ENCODE measurements around the gene KAT6B.
"Not testable (repeated sequence)": the region's sequence is repeated elsewhere in the genome, so short reads cannot be mapped to it uniquely, and the experiment has no call there.

Gene KAT6B

DNA sequence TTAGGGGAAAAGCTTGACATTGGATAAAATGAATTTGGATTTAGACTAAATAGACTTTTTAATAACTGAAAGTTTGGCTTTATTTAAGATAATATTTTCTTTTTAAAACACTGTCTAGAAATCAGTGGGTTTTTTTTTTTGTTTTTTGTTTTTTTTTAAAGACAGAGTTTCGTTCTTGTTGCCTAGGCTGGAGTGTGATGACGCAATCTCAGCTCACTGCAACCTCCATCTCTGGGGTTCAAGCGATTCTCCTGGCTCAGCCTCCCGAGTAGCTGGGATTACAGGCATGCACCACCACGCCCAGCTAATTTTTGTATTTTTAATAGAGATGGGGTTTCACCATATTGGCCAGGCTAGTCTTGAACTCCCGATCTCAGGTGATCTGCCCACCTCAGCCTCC is 66.9 kb downstream of the KAT6B start:
- DNase-seq: not testable (repeated sequence)

DNA sequence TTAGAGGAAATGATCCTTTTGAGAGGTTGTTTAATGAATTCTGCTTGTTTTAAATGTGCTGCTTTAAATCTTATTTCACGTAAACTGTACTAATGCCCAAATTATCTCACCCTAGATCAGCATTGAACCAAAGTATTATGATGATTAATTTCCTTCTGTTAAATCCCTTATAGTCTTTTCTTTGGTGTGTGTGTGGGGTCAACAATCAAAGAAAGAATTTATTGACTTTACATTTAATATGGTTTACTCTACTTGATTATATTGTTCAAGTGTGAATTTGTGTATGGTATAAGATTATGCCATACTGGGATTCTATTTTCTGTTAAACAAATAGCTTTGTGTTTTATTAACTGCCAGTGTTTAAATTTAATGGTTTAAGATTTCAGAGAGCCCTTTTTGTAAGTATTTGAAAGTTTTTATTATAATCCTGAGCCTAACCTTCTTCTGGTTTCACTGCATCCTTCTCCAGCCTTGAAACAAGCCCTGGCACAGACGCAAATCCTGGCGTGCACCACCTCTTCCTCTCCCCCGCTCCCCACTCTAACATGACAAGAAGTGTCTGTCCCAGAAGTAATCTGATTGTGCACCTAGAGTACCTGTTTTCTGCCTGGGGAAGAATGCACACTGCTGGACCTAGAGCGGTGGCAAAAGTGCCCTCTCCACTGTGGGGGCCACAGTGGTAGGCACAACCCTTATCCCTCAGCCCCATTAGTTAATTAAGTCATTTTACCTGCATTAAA is 70.6 kb downstream of the KAT6B start:
- no peak for DNase-seq

- DNase-seq: no peak
Measured at GRCh38 chr10:74898201-74898976, 72.0 kb downstream of the KAT6B start.

- no peak for DNase-seq
Measured at GRCh38 chr10:74900297-74900696, 73.9 kb downstream of the KAT6B start.

DNA sequence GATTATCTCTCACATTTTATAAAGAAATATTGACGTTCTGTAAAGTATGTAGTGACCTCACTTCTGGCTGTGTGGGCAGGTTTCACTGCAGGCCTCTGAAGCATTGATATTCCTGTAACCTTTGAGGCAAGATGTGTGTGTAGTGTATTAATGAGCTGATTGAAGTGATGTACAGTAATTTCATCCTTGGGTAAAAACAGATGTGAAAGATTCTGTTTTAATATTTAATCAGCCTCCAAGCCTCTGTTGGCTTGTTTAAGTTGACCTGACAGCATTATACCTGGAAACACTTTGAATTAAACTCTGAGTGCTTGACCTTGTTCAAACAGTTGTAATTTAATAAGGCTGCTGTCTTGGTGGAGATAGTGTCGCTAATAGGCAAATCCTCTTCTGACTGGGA is 74.9 kb downstream of the KAT6B start:
- no peak for DNase-seq

DNA sequence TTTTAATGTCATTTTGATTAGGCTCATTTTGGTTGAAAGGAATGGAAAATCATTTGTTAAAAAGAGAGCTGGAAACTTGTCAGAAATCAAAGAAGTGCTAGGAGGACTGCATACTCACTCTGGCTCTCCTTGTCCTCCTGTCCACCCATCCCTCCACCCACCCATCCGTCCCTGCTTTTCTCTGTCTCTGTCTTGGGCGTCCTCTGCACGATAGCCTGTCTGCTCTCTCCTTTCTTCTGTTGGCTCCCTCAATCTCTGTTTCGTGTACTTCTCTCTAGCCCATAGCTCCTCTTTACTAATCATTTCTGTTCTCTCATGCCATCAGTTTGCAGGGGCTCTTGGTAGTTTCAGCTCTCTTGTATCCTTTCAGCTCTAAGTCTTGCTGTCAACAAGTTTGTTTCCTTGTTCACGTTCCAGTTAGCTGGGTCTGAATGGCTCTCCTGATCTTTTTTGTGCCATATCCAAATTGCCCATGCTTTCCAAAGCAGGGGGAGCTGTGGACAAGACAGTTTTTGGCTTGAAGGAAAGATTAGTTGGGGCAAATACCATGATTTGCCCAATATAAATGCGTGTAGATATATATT is 75.6 kb downstream of the KAT6B start:
- DNase-seq: peak; percentile 0

DNA sequence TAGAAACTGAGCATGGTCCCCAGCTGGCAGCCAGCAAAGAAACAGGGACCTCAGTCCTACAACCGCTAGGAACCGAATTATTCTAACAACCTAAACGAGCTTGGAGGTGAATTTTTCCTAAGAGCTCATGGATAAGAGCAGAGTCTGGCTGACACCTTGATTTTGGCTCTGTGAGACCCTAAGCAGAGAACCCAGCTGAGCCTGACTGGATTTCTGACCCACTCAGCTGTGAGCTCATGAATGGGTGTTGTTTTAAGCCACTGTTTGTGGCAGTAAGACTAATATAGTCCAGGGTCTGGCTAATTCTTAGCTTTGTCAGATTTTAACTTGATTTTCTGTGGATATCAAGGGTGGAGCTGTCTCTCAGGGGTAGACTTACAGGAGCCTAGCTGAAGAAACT is 77.1 kb downstream of the KAT6B start:
- no peak for DNase-seq

- DNase-seq: no peak
Measured at GRCh38 chr10:74906611-74907198, 80.3 kb downstream of the KAT6B start.

DNA sequence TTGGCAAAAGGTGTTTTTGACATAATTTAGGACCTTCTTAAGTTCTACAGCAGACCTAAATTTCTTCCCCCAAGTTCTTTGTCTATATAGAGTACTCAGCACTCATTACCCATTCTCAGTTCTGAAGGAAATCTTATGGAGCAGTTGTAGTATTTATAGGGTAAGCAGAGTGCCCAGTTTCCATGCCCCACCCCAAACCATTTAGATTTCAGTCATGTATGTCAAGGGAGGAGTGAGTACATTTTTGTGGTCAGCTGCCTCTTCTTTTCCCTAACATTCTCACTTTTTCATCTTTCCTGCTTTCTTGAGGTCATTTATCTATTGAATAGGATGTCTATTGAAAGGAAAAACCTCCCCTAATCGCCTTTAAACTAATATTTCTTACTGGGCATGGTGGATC is 83.3 kb downstream of the KAT6B start:
- DNase-seq: no peak

- no peak for DNase-seq
Measured at GRCh38 chr10:74910241-74910975, 84.0 kb downstream of the KAT6B start.

DNA sequence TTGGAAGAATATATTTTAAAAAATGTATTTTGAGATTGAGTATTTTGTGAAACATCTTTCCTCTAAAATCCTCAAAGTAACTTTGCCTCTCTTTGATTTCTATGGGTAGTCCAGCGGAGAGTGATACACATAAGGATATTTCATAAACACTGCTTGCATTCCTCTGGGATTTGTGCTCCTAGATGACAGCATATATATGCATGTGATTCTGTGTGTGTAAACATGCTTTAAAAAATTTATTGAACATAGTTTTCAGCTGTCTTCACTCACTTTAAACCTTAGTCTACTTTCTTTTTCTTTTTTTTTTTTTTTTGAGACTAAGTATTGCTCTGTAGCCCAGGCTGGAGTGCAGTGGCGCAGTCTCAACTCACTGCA is 84.6 kb downstream of the KAT6B start:
- no peak for DNase-seq

DNA sequence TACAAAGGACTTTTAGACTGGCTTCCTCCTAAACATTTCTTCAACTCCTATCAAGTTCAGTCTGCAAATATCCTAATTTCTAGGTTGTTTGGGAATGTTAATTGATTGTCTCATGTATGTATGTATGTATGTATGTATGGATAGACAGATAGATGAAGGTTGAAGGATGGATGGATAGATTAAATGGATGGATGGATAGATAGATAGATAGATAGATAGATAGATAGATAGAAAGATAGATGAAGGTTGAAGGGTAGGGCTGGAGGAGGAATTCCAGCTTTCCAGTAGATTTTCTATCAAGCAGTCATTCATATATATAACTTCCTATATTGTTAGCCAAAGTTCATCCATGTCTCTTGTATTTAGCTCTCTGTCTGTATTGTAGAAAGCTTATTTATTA is 85.8 kb downstream of the KAT6B start:
- no peak for DNase-seq

DNA sequence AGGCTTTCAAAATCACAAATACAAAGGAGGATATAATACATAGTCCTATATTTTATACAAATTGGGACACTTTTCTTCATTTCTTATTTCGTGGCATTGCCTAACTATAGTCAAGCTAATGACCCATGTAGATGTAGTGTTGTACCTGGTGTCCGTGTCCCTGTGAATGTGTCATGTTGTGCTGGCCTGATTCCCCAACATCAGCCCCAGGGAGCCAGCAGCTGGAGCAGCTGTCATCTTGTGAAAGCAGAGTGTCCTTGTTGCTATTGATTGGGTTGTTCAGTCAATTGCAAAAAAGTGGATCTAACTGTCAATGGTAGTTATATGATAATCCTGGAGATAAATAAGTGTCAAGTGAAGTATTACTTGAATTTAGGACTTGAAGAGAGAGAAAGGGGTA is 86.3 kb downstream of the KAT6B start:
- DNase-seq: no peak

- DNase-seq: no peak
Measured at GRCh38 chr10:74913377-74913979, 87.1 kb downstream of the KAT6B start.

- DNase-seq: no peak
Measured at GRCh38 chr10:74916283-74916682, 89.9 kb downstream of the KAT6B start.

- no peak for DNase-seq
Measured at GRCh38 chr10:74917481-74918077, 91.2 kb downstream of the KAT6B start.

DNA sequence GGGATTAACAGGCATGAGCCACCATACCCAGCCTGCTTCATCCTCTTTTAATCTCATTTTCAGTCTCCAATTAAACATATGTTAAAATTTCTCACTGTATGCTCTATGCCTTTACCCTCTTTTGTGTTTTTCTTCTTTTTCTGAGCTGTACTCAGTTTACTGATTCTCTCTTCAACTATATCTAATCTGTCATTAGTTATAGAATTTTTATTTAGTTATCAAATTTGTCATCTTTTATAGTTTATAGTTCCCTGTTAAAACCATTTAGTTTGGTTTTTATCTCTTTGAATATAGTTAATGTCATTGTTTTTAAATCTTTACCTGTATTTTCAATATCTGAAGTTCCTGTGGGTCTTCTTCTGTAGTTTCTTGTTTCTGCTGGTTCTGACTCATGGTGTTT is 93.3 kb downstream of the KAT6B start:
- no peak for DNase-seq

- not testable (repeated sequence) for DNase-seq
Measured at GRCh38 chr10:74921070-74921469, 94.7 kb downstream of the KAT6B start.

- no peak for DNase-seq
Measured at GRCh38 chr10:74921744-74922143, 95.3 kb downstream of the KAT6B start.

DNA sequence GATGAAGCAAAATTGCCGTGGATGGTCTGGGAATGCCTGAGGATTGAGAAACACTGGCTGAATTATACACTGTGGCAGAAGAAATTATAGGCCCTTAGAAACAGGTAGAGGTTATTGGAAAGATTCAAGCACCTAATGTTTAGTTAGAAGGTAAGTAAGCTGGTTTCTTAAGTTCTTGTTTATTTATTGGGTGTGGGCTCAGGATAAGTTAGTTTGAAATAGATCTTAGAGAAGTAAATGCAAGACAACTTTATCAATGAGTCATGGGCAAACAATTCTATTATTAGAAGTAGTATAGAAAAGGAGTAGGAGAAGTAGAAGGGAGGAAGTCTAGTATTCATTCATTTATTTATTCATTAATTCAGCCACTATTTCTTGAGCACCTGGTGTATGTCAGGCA is 96.5 kb downstream of the KAT6B start:
- DNase-seq: no peak

DNA sequence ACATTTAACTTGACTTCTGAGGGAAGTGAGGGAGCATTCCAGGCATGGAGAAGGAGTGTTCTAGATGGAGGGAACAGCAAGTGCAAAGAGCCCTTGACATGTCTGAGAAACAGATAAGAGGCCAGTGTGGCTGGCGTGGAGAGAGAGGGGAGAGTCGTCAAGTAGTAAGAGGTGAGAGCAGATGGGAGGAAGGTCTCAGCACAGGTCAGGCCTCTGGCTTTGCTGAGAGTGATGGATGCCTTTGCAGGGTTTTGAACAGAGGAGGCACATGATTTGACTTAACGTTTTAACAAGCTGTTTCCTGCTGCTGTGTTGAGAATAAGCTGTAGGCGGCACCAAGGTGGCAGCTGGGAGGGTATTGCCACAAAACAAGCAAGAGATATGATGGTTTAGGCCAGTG is 97.2 kb downstream of the KAT6B start:
- peak; percentile 2 for DNase-seq

- DNase-seq: no peak
Measured at GRCh38 chr10:74924251-74924963, 98.0 kb downstream of the KAT6B start.

Measured in DMS79 (cell line).